ENCODE measurements around the gene GRID2. TPM values are rescaled to one million over a fixed set of nuclear protein-coding genes. Genes with fewer than 3 reads are reported as not detected.

Gene GRID2
- total RNA-seq, 1 donor from 2014 or later: 2.1 TPM

- H3K36me3 Mint-ChIP-seq (ENCODE audit: unreplicated experiment): no peaks in the 10 kb centered on the region
- peaks cover 2% of the 10 kb centered on the region for H3K9me3 Mint-ChIP-seq (ENCODE audit: unreplicated experiment)
- H3K27ac Mint-ChIP-seq (ENCODE audit: unreplicated experiment): no peak overlapping the region
Measured at GRCh38 chr4:93302310-93302709, 998.5 kb downstream of the GRID2 start.

GRCh38 chr4:93303440-93303839, 999.7 kb downstream of the GRID2 start:
- Mint-ChIP-seq H3K4me3 (ENCODE audit: unreplicated experiment) (no peak overlapping the region), H3K27ac (ENCODE audit: unreplicated experiment) (no peak overlapping the region), H3K4me1 (ENCODE audit: low read depth, unreplicated experiment) (no peaks in the 10 kb centered on the region), H3K9me3 (ENCODE audit: unreplicated experiment) (no peaks in the 10 kb centered on the region), H3K36me3 (ENCODE audit: unreplicated experiment) (no peaks in the 10 kb centered on the region), H3K27me3 (ENCODE audit: unreplicated experiment) (no peaks in the 10 kb centered on the region)
- TF ChIP-seq CTCF (IDR thresholded peaks at IDR 0.05; ENCODE audit: partially characterized antibody, unreplicated experiment): no peak
- no peak for DNase-seq

More at GRCh38 chr4:93302310-93302709, 998.5 kb downstream of the GRID2 start:
- no peak overlapping the region for H3K4me3 Mint-ChIP-seq (ENCODE audit: unreplicated experiment)
- no peaks in the 10 kb centered on the region for H3K27me3 Mint-ChIP-seq (ENCODE audit: unreplicated experiment)
- TF ChIP-seq CTCF (IDR thresholded peaks at IDR 0.05; ENCODE audit: partially characterized antibody, unreplicated experiment): no peak
- H3K4me1 Mint-ChIP-seq (ENCODE audit: low read depth, unreplicated experiment): no peaks in the 10 kb centered on the region
- no peak for DNase-seq

GRCh38 chr4:93312299-93312698, 1008.5 kb downstream of the GRID2 start:
- no peak for TF ChIP-seq CTCF (IDR thresholded peaks at IDR 0.05; ENCODE audit: partially characterized antibody, unreplicated experiment)
- H3K4me1 Mint-ChIP-seq (ENCODE audit: low read depth, unreplicated experiment): peaks cover 7% of the 10 kb centered on the region
- H3K27ac Mint-ChIP-seq (ENCODE audit: unreplicated experiment): no peak overlapping the region
- no peaks in the 10 kb centered on the region for H3K36me3 Mint-ChIP-seq (ENCODE audit: unreplicated experiment)
- H3K4me3 Mint-ChIP-seq (ENCODE audit: unreplicated experiment): no peak overlapping the region
- DNase-seq: no peak
- peaks cover 1% of the 10 kb centered on the region for H3K9me3 Mint-ChIP-seq (ENCODE audit: unreplicated experiment)
- no peaks in the 10 kb centered on the region for H3K27me3 Mint-ChIP-seq (ENCODE audit: unreplicated experiment)

GRCh38 chr4:93313197-93313596, 1009.4 kb downstream of the GRID2 start:
- no peak for DNase-seq
- Mint-ChIP-seq H3K4me1 (ENCODE audit: low read depth, unreplicated experiment) (peaks cover 8% of the 10 kb centered on the region), H3K4me3 (ENCODE audit: unreplicated experiment) (no peak overlapping the region), H3K36me3 (ENCODE audit: unreplicated experiment) (no peaks in the 10 kb centered on the region), H3K27ac (ENCODE audit: unreplicated experiment) (no peak overlapping the region), H3K27me3 (ENCODE audit: unreplicated experiment) (no peaks in the 10 kb centered on the region), H3K9me3 (ENCODE audit: unreplicated experiment) (peaks cover 1% of the 10 kb centered on the region)
- TF ChIP-seq CTCF (IDR thresholded peaks at IDR 0.05; ENCODE audit: partially characterized antibody, unreplicated experiment): no peak

GRCh38 chr4:93317057-93317456, 1013.3 kb downstream of the GRID2 start:
- Mint-ChIP-seq H3K9me3 (ENCODE audit: unreplicated experiment) (no peaks in the 10 kb centered on the region), H3K27ac (ENCODE audit: unreplicated experiment) (no peak overlapping the region), H3K4me3 (ENCODE audit: unreplicated experiment) (no peak overlapping the region), H3K27me3 (ENCODE audit: unreplicated experiment) (no peaks in the 10 kb centered on the region), H3K4me1 (ENCODE audit: low read depth, unreplicated experiment) (peaks cover 4% of the 10 kb centered on the region), H3K36me3 (ENCODE audit: unreplicated experiment) (no peaks in the 10 kb centered on the region)
- no peak for TF ChIP-seq CTCF (IDR thresholded peaks at IDR 0.05; ENCODE audit: partially characterized antibody, unreplicated experiment)
- no peak for DNase-seq
